Kidney glomerular epithelial cell (primary cell): ENCODE results near the gene PKNOX1.
"Not testable (repeated sequence)": the region's sequence is repeated elsewhere in the genome, so short reads cannot be mapped to it uniquely, and the experiment has no call there.

Experiments
- DNase-seq: peaks from one replicate; lab custom pipeline; 2025; lab: John Stamatoyannopoulos, UW

Gene PKNOX1

GRCh38 chr21:43020771-43021170 lies 46.4 kb downstream of the PKNOX1 start:
- DNase-seq, result peak; percentile 11

GRCh38 chr21:43021191-43021590 lies 46.8 kb downstream of the PKNOX1 start:
- no peak for DNase-seq

- DNase-seq, result no peak
Measured at GRCh38 chr21:43021756-43022600, 47.6 kb downstream of the PKNOX1 start.

- DNase-seq, result no peak
Measured at GRCh38 chr21:43023175-43023574, 48.8 kb downstream of the PKNOX1 start.

GRCh38 chr21:43024439-43025136 lies 50.2 kb downstream of the PKNOX1 start:
- no peak for DNase-seq

GRCh38 chr21:43025636-43026180 lies 51.3 kb downstream of the PKNOX1 start:
- DNase-seq, result peak; percentile 96

- no peak for DNase-seq
Measured at GRCh38 chr21:43027846-43028731, 53.7 kb downstream of the PKNOX1 start.

GRCh38 chr21:43029785-43030184 lies 55.4 kb downstream of the PKNOX1 start:
- no peak for DNase-seq

GRCh38 chr21:43031121-43031619 lies 56.8 kb downstream of the PKNOX1 start:
- DNase-seq, result no peak

- DNase-seq, result no peak
Measured at GRCh38 chr21:43034101-43034500, 59.7 kb downstream of the PKNOX1 start.

- DNase-seq, result no peak
Measured at GRCh38 chr21:43034826-43035225, 60.5 kb downstream of the PKNOX1 start.

GRCh38 chr21:43036889-43037288 lies 62.5 kb downstream of the PKNOX1 start:
- not testable (repeated sequence) for DNase-seq

- DNase-seq, result not testable (repeated sequence)
Measured at GRCh38 chr21:43037918-43038658, 63.7 kb downstream of the PKNOX1 start.

GRCh38 chr21:43038659-43039044 lies 64.3 kb downstream of the PKNOX1 start:
- DNase-seq, result not testable (repeated sequence)

- DNase-seq, result not testable (repeated sequence)
Measured at GRCh38 chr21:43042169-43042568, 67.8 kb downstream of the PKNOX1 start.

- not testable (repeated sequence) for DNase-seq
Measured at GRCh38 chr21:43043291-43043690, 68.9 kb downstream of the PKNOX1 start.

- DNase-seq, result not testable (repeated sequence)
Measured at GRCh38 chr21:43044547-43044946, 70.2 kb downstream of the PKNOX1 start.

GRCh38 chr21:43045165-43045875 lies 71.0 kb downstream of the PKNOX1 start:
- DNase-seq, result not testable (repeated sequence)

GRCh38 chr21:43045876-43046821 lies 71.8 kb downstream of the PKNOX1 start:
- not testable (repeated sequence) for DNase-seq
